Caco-2 (cell line): Measurements from ENCODE around the gene SSTR1. TPM values are rescaled to one million over a fixed set of nuclear protein-coding genes. Genes with fewer than 3 reads are reported as not detected.

ENCODE experiments used
- BruUV-seq: library from RNA; stranded (reverse); fragments of 400-500 nt; replicated peaks from 2 replicates; lab custom pipeline; 2021; lab: Mats Ljungman, UMichigan
- CTCF ChIA-PET: fragments of 300-600 bp; sonication (Branson Sonifier 250); formaldehyde crosslinking; loops from one replicate; lab custom pipeline; 2022; ENCODE audit warnings: antibody characterized with exemption; lab: Charles Lee
- POLR2A ChIA-PET: fragments of 300-600 bp; sonication (Branson Sonifier 250); formaldehyde crosslinking; loops from one replicate; lab custom pipeline; 2022; ENCODE audit warnings: antibody characterized with exemption; lab: Charles Lee
- DNase-seq, 2 experiments: peaks; one replicate each; pipeline versions ENCODE4 v3.0.0 to v3.0.0-alpha.2; 2020 to 2022
- H3K27me3 ChIP-seq: replicated peaks from 2 replicates; pipeline ENCODE4 v1.6.0; 2011; ENCODE audit warnings: low read length; ENCODE audit not compliant: control insufficient read depth, insufficient read depth
- H3K36me3 ChIP-seq: 2 replicates; pipeline ENCODE4 v1.5.1; 2011; ENCODE audit warnings: low read length; ENCODE audit not compliant: control insufficient read depth, insufficient read depth
- H3K4me1 ChIP-seq: fragments of 250-450 bp; sonication (Bioruptor Pico); 2 replicates; pipeline ENCODE4 v1.5.1; 2020; ENCODE audit warnings: mild to moderate bottlenecking
- H3K4me3 ChIP-seq: 2 replicates; pipeline ENCODE4 v1.5.1; 2011; ENCODE audit warnings: low read depth, mild to moderate bottlenecking, control low read depth, low read length
- H3K9me3 ChIP-seq: fragments of 250-450 bp; sonication (Bioruptor Pico); 2 replicates; pipeline ENCODE4 v1.5.1; 2020; ENCODE audit warnings: mild to moderate bottlenecking, moderate library complexity
- H3K27ac Mint-ChIP-seq: one replicate; pipeline ENCODE4 v1.8.0; 2022; ENCODE audit warnings: mixed read lengths; ENCODE audit not compliant: unreplicated experiment
- H3K27me3 Mint-ChIP-seq: one replicate; pipeline ENCODE4 v1.8.0; 2022; ENCODE audit warnings: mixed read lengths; ENCODE audit not compliant: insufficient read depth, unreplicated experiment
- H3K36me3 Mint-ChIP-seq: one replicate; pipeline ENCODE4 v1.8.0; 2022; ENCODE audit warnings: mild to moderate bottlenecking, mixed read lengths; ENCODE audit not compliant: insufficient read depth, unreplicated experiment
- H3K4me1 Mint-ChIP-seq: one replicate; pipeline ENCODE4 v1.8.0; 2022; ENCODE audit warnings: low read depth, mixed read lengths; ENCODE audit not compliant: unreplicated experiment
- H3K4me3 Mint-ChIP-seq: one replicate; pipeline ENCODE4 v1.8.0; 2022; ENCODE audit warnings: mild to moderate bottlenecking, moderate library complexity, mixed read lengths; ENCODE audit not compliant: unreplicated experiment
- H3K9me3 Mint-ChIP-seq: one replicate; pipeline ENCODE4 v1.8.0; 2022; ENCODE audit warnings: mixed read lengths; ENCODE audit not compliant: unreplicated experiment
- CTCF ChIP-seq, 2 experiments: fragments of 200-600 bp in 1 of 2; IDR thresholded peaks; 1 replicate in 1 of 2; 2 replicates in 1 of 2; pipeline versions ENCODE4 v1.5.1 to v1.8.0; 2011 to 2022; ENCODE audit warnings: antibody characterized with exemption in 1 of 2, control low read depth in 1 of 2, inconsistent platforms in 1 of 2, low read depth in 1 of 2, low read length in 1 of 2, mild to moderate bottlenecking in 1 of 2, moderate library complexity in 1 of 2; ENCODE audit not compliant: insufficient read depth in 1 of 2, severe bottlenecking in 1 of 2, unreplicated experiment in 1 of 2
- intact Hi-C: fragments of 100-400 bp; cut with micrococcal nuclease; formaldehyde crosslinking; loops from one replicate; pipeline ENCODE4 v1.10.0; 2022; ENCODE audit not compliant: unreplicated experiment
- total RNA-seq: library from RNA; stranded (reverse); gene quantifications from 2 replicates; pipeline ENCODE4 v1.2.3, GENCODE V29; 2022

SSTR1 gene
- total RNA-seq, 1 experiment from 2014 or later, result 9.6 TPM

GRCh38 chr14:38254571-38255407, 47.1 kb downstream of the SSTR1 start:
- no peaks in the 10 kb centered on the region for H3K9me3 Mint-ChIP-seq
- H3K27me3 Mint-ChIP-seq, result no peaks in the 10 kb centered on the region
- no peak overlapping the region for H3K27ac Mint-ChIP-seq
- Histone ChIP-seq H3K4me1 (no peaks in the 10 kb centered on the region), H3K27me3 (no peaks in the 10 kb centered on the region), H3K4me3 (no peak overlapping the region), H3K9me3 (no peaks in the 10 kb centered on the region), H3K36me3 (no peaks in the 10 kb centered on the region)
- POLR2A ChIA-PET, result no interaction called here
- TF ChIP-seq CTCF (IDR thresholded peaks at IDR 0.05; ENCODE audit: insufficient read depth in 1 of 2, low read depth in 1 of 2, low read length in 1 of 2, severe bottlenecking in 1 of 2, unreplicated experiment in 1 of 2), result no peak
- CTCF ChIA-PET, result no interaction called here
- H3K4me1 Mint-ChIP-seq, result no peaks in the 10 kb centered on the region
- DNase-seq, result no peak
- BruUV-seq, result no TSS peak
- intact Hi-C loops, result no loop called here
- H3K4me3 Mint-ChIP-seq, result no peak overlapping the region
- no peaks in the 10 kb centered on the region for H3K36me3 Mint-ChIP-seq

GRCh38 chr14:38255408-38255672, 47.6 kb downstream of the SSTR1 start:
- CTCF ChIA-PET, result no interaction called here
- no peak for TF ChIP-seq CTCF (IDR thresholded peaks at IDR 0.05; ENCODE audit: insufficient read depth in 1 of 2, low read depth in 1 of 2, low read length in 1 of 2, severe bottlenecking in 1 of 2, unreplicated experiment in 1 of 2)
- no peak overlapping the region for H3K4me3 ChIP-seq
- Mint-ChIP-seq H3K4me1 (no peaks in the 10 kb centered on the region), H3K36me3 (no peaks in the 10 kb centered on the region), H3K4me3 (no peak overlapping the region), H3K27ac (no peak overlapping the region), H3K9me3 (no peaks in the 10 kb centered on the region), H3K27me3 (no peaks in the 10 kb centered on the region)
- BruUV-seq, result no TSS peak
- no peaks in the 10 kb centered on the region for H3K4me1 ChIP-seq
- no peaks in the 10 kb centered on the region for H3K36me3 ChIP-seq
- intact Hi-C loops, result no loop called here
- no peaks in the 10 kb centered on the region for H3K9me3 ChIP-seq
- no peaks in the 10 kb centered on the region for H3K27me3 ChIP-seq
- no peak for DNase-seq
- POLR2A ChIA-PET, result no interaction called here

- no peak within 1 kb of the TSS for H3K4me3 Mint-ChIP-seq
- H3K27me3 Mint-ChIP-seq, result no peaks in the 10 kb centered on the region
- no peak within 1 kb of the TSS for H3K4me3 ChIP-seq
- ChIA-PET POLR2A (no interaction called here), CTCF (no interaction called here)
- H3K27ac Mint-ChIP-seq, result no peak within 1 kb of the TSS
- no peaks in the 10 kb centered on the region for H3K9me3 ChIP-seq
- no TSS peak for BruUV-seq
- H3K36me3 ChIP-seq, result no peaks in the 10 kb centered on the region
- intact Hi-C loops, result no loop called here
- no peak for TF ChIP-seq CTCF (IDR thresholded peaks at IDR 0.05; ENCODE audit: insufficient read depth in 1 of 2, low read depth in 1 of 2, low read length in 1 of 2, severe bottlenecking in 1 of 2, unreplicated experiment in 1 of 2)
- H3K36me3 Mint-ChIP-seq, result no peaks in the 10 kb centered on the region
- no peaks in the 10 kb centered on the region for H3K9me3 Mint-ChIP-seq
- H3K27me3 ChIP-seq, result no peaks in the 10 kb centered on the region
- no peaks in the 10 kb centered on the region for H3K4me1 Mint-ChIP-seq
- DNase-seq, result no peak
- no peaks in the 10 kb centered on the region for H3K4me1 ChIP-seq
These were observed 48.2 kb downstream of the SSTR1 start, which contains the start of gene CLEC14A for GRCh38 chr14:38255673-38256532. Gene CLEC14A (minus strand): TSS chr14:38256093. CDS start chr14:38256022, 71 bp downstream.
